Left ventricle myocardium superior (tissue), 1 donor: ENCODE measurements around the gene BEX4. TPM values are rescaled to one million over a fixed set of nuclear protein-coding genes. Genes with fewer than 3 reads are reported as not detected.
"Not testable (repeated sequence)": the region's sequence is repeated elsewhere in the genome, so short reads cannot be mapped to it uniquely, and the experiment has no call there.

ENCODE experiments used
- ATAC-seq: fragments of 200-7000 bp; cut with Tn5 transposase; one replicate; pipeline ENCODE4 v1.9.1; 2020; ENCODE audit warnings: mild to moderate bottlenecking, moderate library complexity
- DNase-seq: peaks from one replicate; pipeline ENCODE4 v3.0.0-alpha.2; 2020
- intact Hi-C: fragments of 100-400 bp; cut with micrococcal nuclease; formaldehyde crosslinking; loops from one replicate; pipeline ENCODE4 v1.11.0; 2022
- total RNA-seq: library from RNA; stranded (reverse); fragmentation: NEBNext Ultra II Directional; extraction: Animal tissue kit (Norgen Biotek cat#: 25700); gene quantifications from one replicate; pipeline ENCODE4 v1.2.1, GENCODE V29; 2021
- donor health status: DM: no; HTN: yes; CAD: no; lungs with severe emphysema.

The BEX4 gene
- total RNA-seq, 1 donor from 2014 or later, result 29.6 TPM

DNA sequence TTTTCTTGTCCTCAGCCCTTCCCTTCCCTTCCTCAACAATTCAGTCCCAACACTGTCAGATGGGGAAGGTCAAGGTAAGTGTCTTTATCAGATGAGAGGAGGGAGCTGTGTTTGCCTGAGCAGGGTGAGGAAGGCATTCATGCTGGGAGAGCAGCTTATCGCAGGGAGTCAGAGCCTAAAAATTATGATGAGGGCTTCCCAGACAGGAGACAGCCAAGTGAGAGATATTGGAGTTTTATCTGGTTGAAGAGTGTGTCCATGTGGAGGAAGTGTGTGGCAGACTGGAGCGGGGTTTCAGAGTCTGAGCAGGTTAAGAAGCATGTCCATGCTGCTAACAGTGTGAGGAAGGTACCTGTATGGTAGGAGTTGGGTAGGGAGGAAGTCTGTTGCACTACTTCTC lies 18.4 kb downstream of the BEX4 start:
- intact Hi-C loops, result no loop called here
- ATAC-seq, result no peak
- DNase-seq, result no peak

- intact Hi-C loops, result no loop called here
- ATAC-seq, result no peak
- no peak for DNase-seq
These were observed 20.0 kb downstream of the BEX4 start for GRCh38 chrX:103234869-103235268.

DNA sequence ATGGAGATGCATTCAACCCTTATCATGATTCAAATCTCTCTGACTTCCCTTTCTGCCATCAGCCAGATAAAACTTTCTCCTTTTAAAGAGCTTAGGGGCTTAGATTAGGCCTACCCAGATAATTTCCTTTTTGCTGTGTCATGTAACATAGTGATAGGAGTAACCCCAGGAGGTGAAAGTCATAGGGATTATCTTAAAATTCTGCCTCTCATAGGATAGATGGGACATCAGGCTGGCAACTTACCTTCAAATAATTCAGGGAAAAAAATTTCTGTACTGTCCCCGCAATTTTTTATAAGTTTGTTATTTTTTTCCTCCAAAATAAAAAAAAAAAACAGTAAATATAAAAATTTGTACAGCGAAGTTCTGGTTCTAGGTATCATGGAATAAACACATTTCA lies 20.7 kb downstream of the BEX4 start:
- ATAC-seq, intact Hi-C loops, DNase-seq: not testable (repeated sequence)

GRCh38 chrX:103236296-103236695 lies 21.4 kb downstream of the BEX4 start:
- intact Hi-C loops, result no loop called here
- DNase-seq (no peak), ATAC-seq (no peak)

DNA sequence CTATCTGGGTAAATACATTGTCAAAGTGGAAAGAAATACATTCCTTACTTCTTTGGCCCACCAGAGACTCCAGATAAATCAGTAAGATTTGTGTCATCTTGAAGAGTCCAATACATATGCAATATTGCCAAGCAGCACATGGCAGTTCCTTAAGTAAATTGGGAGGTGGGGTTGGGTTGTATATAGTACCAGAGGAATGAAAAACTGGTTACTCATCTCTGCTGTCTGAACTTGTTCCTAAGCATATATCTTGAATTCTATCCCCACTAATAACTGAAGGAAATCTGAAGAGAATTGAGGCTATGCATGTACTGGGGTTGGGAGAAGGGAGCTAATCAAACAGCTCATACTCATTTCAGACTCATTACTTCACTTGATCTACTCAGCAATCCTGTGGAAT lies 25.2 kb downstream of the BEX4 start:
- ATAC-seq, result no peak
- DNase-seq, result no peak

DNA sequence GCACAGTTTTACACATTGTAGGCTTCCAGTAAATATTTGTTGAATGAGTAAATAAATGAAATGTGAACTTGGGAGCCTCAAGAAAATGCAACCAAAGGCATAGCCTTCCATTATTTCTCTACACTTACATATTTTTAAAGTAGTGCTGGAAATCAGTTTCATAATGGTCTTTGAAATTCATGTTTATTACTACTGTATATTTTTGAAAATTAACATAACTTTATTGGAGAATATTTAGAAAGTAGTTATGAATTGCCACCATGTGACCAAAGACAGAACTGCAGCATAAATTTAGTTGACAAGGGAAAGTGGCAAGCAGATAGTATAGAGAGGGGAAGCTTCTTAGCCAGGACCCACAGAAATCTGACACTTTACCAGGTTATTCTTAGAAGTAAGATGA lies 33.6 kb downstream of the BEX4 start:
- DNase-seq, result no peak
- intact Hi-C loops, result loop anchor here (5.0 kb wide), 1 partner anchor 36 kb away; no protein-coding TSS in a partner anchor
- ATAC-seq, result no peak

More for the DNA sequence above, 25.2 kb downstream of the BEX4 start:
- intact Hi-C loops, result no loop called here

DNA sequence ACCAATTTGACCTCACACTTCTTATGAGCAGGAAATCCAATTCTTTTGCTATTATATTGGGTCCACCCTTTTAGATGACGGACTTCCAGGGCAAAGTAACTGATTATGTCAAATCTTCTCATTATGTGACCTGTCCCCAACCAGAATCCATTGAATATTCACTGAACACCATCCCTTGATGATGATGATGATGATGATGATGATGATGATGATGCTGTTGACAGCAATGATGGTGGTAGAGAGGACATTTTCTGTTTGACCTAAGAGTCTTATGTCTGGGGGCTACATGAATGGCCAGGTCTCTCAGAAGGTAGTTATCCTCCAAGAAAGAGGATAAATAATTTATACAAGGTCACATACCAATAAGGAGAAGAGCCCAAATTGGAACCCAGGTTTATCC lies 34.9 kb downstream of the BEX4 start:
- ATAC-seq (no peak), DNase-seq (no peak)
- intact Hi-C loops, result loop anchor here (5.0 kb wide), 1 partner anchor 38 kb away; no protein-coding TSS in a partner anchor

GRCh38 chrX:103250977-103251376 lies 36.1 kb downstream of the BEX4 start:
- intact Hi-C loops, result no loop called here
- no peak for DNase-seq
- no peak for ATAC-seq

GRCh38 chrX:103253608-103254007 lies 38.7 kb downstream of the BEX4 start:
- DNase-seq (peak; percentile 26), ATAC-seq (peak; percentile 48)
- intact Hi-C loops, result no loop called here

- peak; percentile 53 for DNase-seq
- peak; percentile 85 for ATAC-seq
- intact Hi-C loops, result no loop called here
These were observed 39.4 kb downstream of the BEX4 start for GRCh38 chrX:103254171-103254824.

GRCh38 chrX:103254921-103255493 lies 40.1 kb downstream of the BEX4 start, which contains the start of gene TCEAL8:
TSS of gene TCEAL8 (minus strand) at chrX:103255155. CDS start at chrX:103253979, 1,176 bp downstream.
- intact Hi-C loops, result no loop called here
- peak; percentile 86 for DNase-seq

DNA sequence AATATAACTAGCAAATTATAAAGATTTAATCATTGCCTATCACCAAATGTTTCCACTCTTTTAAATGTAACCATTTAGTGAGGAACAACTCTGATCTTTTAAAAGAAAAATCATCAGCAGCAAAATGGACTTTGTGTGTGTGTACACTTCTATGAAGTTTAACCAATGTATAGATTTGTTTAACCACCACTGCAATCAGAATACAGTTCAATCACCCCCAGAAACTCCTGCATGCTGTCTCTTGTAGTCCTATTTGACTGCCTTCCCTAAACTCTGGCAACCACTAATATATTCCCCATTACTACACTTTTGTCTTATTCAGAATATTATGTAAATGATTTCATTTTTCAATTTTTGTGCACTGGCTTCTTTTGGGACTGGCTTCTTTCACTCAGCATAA lies 41.7 kb downstream of the BEX4 start:
- intact Hi-C loops, result no loop called here
- ATAC-seq (no peak), DNase-seq (no peak)

More at GRCh38 chrX:103254921-103255493, 40.1 kb downstream of the BEX4 start, which contains the start of gene TCEAL8:
- peak; percentile 99 for ATAC-seq

- ATAC-seq (no peak), DNase-seq (no peak)
- intact Hi-C loops, result no loop called here
These were observed 43.4 kb downstream of the BEX4 start for GRCh38 chrX:103258275-103258674.

Other genes with a start within 250 kb of the BEX4 start
- gene BEX1, start 150.9 kb upstream of the BEX4 start, total RNA-seq, result 0.50 TPM
- 0.20 TPM for gene NXF3, start 122.0 kb upstream of the BEX4 start, total RNA-seq
- 37.5 TPM for gene TCEAL8, start 40.0 kb downstream of the BEX4 start, total RNA-seq
- gene TCEAL5, start 61.6 kb downstream of the BEX4 start, total RNA-seq, result 0.22 TPM
- gene BEX2, start 95.9 kb downstream of the BEX4 start, total RNA-seq, result 1.3 TPM
- gene TCEAL7, start 115.1 kb downstream of the BEX4 start, total RNA-seq, result 4.0 TPM
- gene TCEAL9, start 141.4 kb downstream of the BEX4 start, total RNA-seq, result 18.4 TPM
- 147 TPM for gene BEX3, start 161.4 kb downstream of the BEX4 start, total RNA-seq